HepG2 (cell line): ENCODE results near the gene ADARB2. TPM values are rescaled to one million over a fixed set of nuclear protein-coding genes. Genes with fewer than 3 reads are reported as not detected.
A peak's percentile ranks its signal among the peaks of the same experiment; 100 is the strongest.

ENCODE experiments used
- ATAC-seq: fragments of 200-7000 bp; cut with Tn5 transposase; 3 replicates; pipeline ENCODE4 v1.9.1; 2020; ENCODE audit warnings: mild to moderate bottlenecking, moderate library complexity
- BruUV-seq: library from RNA; stranded (reverse); fragments of 400-500 nt; replicated peaks from 2 replicates; lab custom pipeline; 2021; lab: Mats Ljungman, UMichigan
- CTCF ChIA-PET: fragments of 300-600 bp; formaldehyde crosslinking; extraction: SDS; loops from one replicate; lab custom pipeline; 2021; ENCODE audit warnings: low total read pairs, inconsistent platforms, low intra/inter-chr PET ratio; lab: Yijun Ruan, JAX
- POLR2A ChIA-PET: fragments of 350-600 bp; sonication (Branson Sonifier 250); formaldehyde crosslinking; loops from one replicate; lab custom pipeline; 2020; ENCODE audit warnings: antibody characterized with exemption, inconsistent platforms; lab: Yijun Ruan, JAX
- DNase-seq: peaks from one replicate; pipeline ENCODE4 v3.0.0-alpha.2; 2015; ENCODE audit warnings: low spot score
- FAIRE-seq: peaks from 3 replicates; lab custom pipeline; 2011; peaks lifted over from hg19 to GRCh38; lab: Jason Lieb, UNC
- H2AFZ ChIP-seq: one replicate; pipeline ENCODE4 v1.6.1; 2011; ENCODE audit warnings: low read length, inconsistent platforms
- H3K27ac ChIP-seq: fragments of 300-600 bp; 3 replicates; pipeline ENCODE4 v1.8.0; 2011; ENCODE audit warnings: mixed run types, mild to moderate bottlenecking, mixed read lengths, low read length, inconsistent platforms; ENCODE audit not compliant: insufficient read depth; ENCODE audit errors: extremely low read length
- H3K27me3 ChIP-seq, 2 experiments: fragments of 200-600 bp in 1 of 2; 2 replicates in 1 of 2; 3 replicates in 1 of 2; pipeline versions ENCODE4 v1.6.0 to v1.8.0; 2011; ENCODE audit warnings: low read length in 2 of 2, mild to moderate bottlenecking in 2 of 2, moderate library complexity in 2 of 2, inconsistent platforms in 1 of 2; ENCODE audit not compliant: insufficient read depth in 2 of 2, control insufficient read depth in 1 of 2
- H3K36me3 ChIP-seq, 2 experiments: fragments of 200-600 bp in 1 of 2; replicated peaks in 1 of 2; 2 replicates in 1 of 2; 3 replicates in 1 of 2; pipeline versions ENCODE4 v1.5.1 to v1.8.0; 2011; ENCODE audit warnings: low read length in 2 of 2, inconsistent platforms in 1 of 2; ENCODE audit not compliant: insufficient read depth in 2 of 2, control insufficient read depth in 1 of 2
- H3K4me1 ChIP-seq: 2 replicates; pipeline ENCODE4 v1.5.1; 2012; ENCODE audit warnings: low read length, inconsistent platforms; ENCODE audit not compliant: insufficient read depth
- H3K4me2 ChIP-seq: 2 replicates; pipeline ENCODE4 v1.6.0; 2011; ENCODE audit warnings: low read depth, low read length, inconsistent platforms
- H3K4me3 ChIP-seq, 3 experiments: fragments of 200-600 bp in 1 of 3; sonication (generic), shearing (Covaris generic) in 1 of 3; replicated peaks in 1 of 3; 2 replicates each; pipeline ENCODE4 v1.5.1; 2011 to 2016; ENCODE audit warnings: low read length in 3 of 3, inconsistent platforms in 2 of 3, low read depth in 2 of 3, mild to moderate bottlenecking in 2 of 3, control low read depth in 1 of 3, mixed read lengths in 1 of 3; ENCODE audit not compliant: insufficient read depth in 1 of 3
- H3K79me2 ChIP-seq: one replicate; pipeline ENCODE4 v1.6.1; 2011; ENCODE audit warnings: low read length, inconsistent platforms; ENCODE audit not compliant: insufficient read depth
- H3K9ac ChIP-seq: 2 replicates; pipeline ENCODE4 v1.6.0; 2011; ENCODE audit warnings: mild to moderate bottlenecking, low read depth, low read length, inconsistent platforms; ENCODE audit not compliant: insufficient read depth
- H3K9me3 ChIP-seq: 2 replicates; pipeline ENCODE4 v1.5.1; 2012; ENCODE audit warnings: mild to moderate bottlenecking, low read length
- H4K20me1 ChIP-seq: 2 replicates; pipeline ENCODE4 v1.6.0; 2011; ENCODE audit warnings: inconsistent platforms, mild to moderate bottlenecking, low read length, moderate library complexity; ENCODE audit not compliant: insufficient read depth
- DMAP1 ChIP-seq: IDR thresholded peaks from 2 replicates; pipeline ENCODE4 v1.6.1; 2016
- FOXA1 ChIP-seq, 2 experiments: fragments of 450-650 bp in 1 of 2; sonication (generic) in 1 of 2; formaldehyde crosslinking in 1 of 2; IDR thresholded peaks; 2 replicates each; pipeline versions ENCODE4 v1.4.0 to v1.6.1; 2016 to 2020; ENCODE audit warnings: missing genetic modification reagents in 1 of 2
- PCBP1 ChIP-seq: fragments of 200-400 bp; formaldehyde crosslinking; IDR thresholded peaks from 2 replicates; pipeline ENCODE4 v1.6.1; 2017; ENCODE audit warnings: mild to moderate bottlenecking, low read depth, low read length, borderline replicate concordance
- ZBTB7A ChIP-seq: sonication (generic); formaldehyde crosslinking; IDR thresholded peaks from 2 replicates; pipeline ENCODE4 v1.8.0; 2022; ENCODE audit warnings: mild to moderate bottlenecking, missing genetic modification reagents
- ZFP82 ChIP-seq: sonication (generic); formaldehyde crosslinking; IDR thresholded peaks from 2 replicates; pipeline ENCODE4 v1.5.1; 2020; ENCODE audit warnings: mild to moderate bottlenecking, missing genetic modification reagents, borderline replicate concordance
- ZNF354B ChIP-seq: sonication (generic); formaldehyde crosslinking; IDR thresholded peaks from 2 replicates; pipeline ENCODE4 v1.8.0; 2022; ENCODE audit warnings: mild to moderate bottlenecking, missing genetic modification reagents
- ZNF432 ChIP-seq: sonication (generic); formaldehyde crosslinking; IDR thresholded peaks from 2 replicates; pipeline ENCODE4 v1.5.0; 2020; ENCODE audit warnings: missing genetic modification reagents, mild to moderate bottlenecking, borderline replicate concordance
- ZNF501 ChIP-seq: sonication (generic); formaldehyde crosslinking; IDR thresholded peaks from 2 replicates; pipeline ENCODE4 v1.5.1; 2020; ENCODE audit warnings: mild to moderate bottlenecking, moderate library complexity, missing genetic modification reagents
- ZNF703 ChIP-seq: sonication (generic); formaldehyde crosslinking; IDR thresholded peaks from 2 replicates; pipeline ENCODE4 v1.5.1; 2020; ENCODE audit warnings: missing genetic modification reagents, mild to moderate bottlenecking, moderate library complexity, borderline replicate concordance
- ZSCAN21 ChIP-seq: sonication (generic); formaldehyde crosslinking; IDR thresholded peaks from 2 replicates; pipeline ENCODE4 v1.8.0; 2022; ENCODE audit warnings: mild to moderate bottlenecking, missing genetic modification reagents, moderate library complexity, borderline replicate concordance
- ZSCAN22 ChIP-seq: sonication (generic); formaldehyde crosslinking; IDR thresholded peaks from 2 replicates; pipeline ENCODE4 v1.4.0; 2020; ENCODE audit warnings: mild to moderate bottlenecking, missing genetic modification reagents
- WGBS: methylation state at CpG from one replicate; pipeline ENCODE4 v1.1.6; 2017; ENCODE audit warnings: low lambda C conversion rate; 5-methylcytosine and 5-hydroxymethylcytosine counted together
- in situ Hi-C: cut with HindIII; loops from 2 replicates; pipeline ENCODE4 v1.10.0; 2017; ENCODE audit warnings: low pct_unique_long_range_greater_than_20kb; ENCODE audit not compliant: extremely low pct_ligation_motif_present
- intact Hi-C: fragments of 100-400 bp; cut with micrococcal nuclease; formaldehyde crosslinking; loops from one replicate; pipeline ENCODE4 v1.10.0; 2022; ENCODE audit not compliant: unreplicated experiment
- polyA plus RNA-seq, 8 experiments: library from polyadenylated mRNA; depleted of rRNA in 3 of 8; stranded (reverse) in 7 of 8; unstranded in 1 of 8; fragments of >200 nt; fragmentation: Illumina TruSeq in 4 of 8; extraction: Trizol in 4 of 8; gene quantifications; 2 replicates each; pipeline versions ENCODE4 v1.2.1 to v1.2.3, GENCODE V29; 2011 to 2016; ENCODE audit warnings: low read depth in 4 of 8, missing spikeins in 1 of 8, mixed read lengths in 1 of 8; ENCODE audit not compliant: insufficient read depth in 1 of 8
- total RNA-seq, 5 experiments: library from RNA; depleted of rRNA; stranded (reverse); fragments of >200 nt; fragmentation: Illumina TruSeq; extraction: Trizol; gene quantifications; 2 replicates each; pipeline ENCODE4 v1.2.3, GENCODE V29; 2016; ENCODE audit warnings: low read depth in 1 of 5
- TF ChIP-seq, protein P1 (sequence below): sonication (generic); formaldehyde crosslinking; IDR thresholded peaks from 2 replicates; pipeline ENCODE4 v1.5.0; 2020; ENCODE audit warnings: missing genetic modification reagents, mild to moderate bottlenecking, borderline replicate concordance
- TF ChIP-seq, protein P2 (sequence below): sonication (generic); formaldehyde crosslinking; conservative IDR thresholded peaks from 2 replicates; pipeline ENCODE4 v1.4.0; 2020; ENCODE audit warnings: mild to moderate bottlenecking, missing genetic modification reagents, moderate library complexity

ADARB2 gene
- total and polyA plus RNA-seq, 2 of the 13 experiments (the other 11 are each of a cell fraction or from before 2014, with no cell fraction given), result not detected

DNA sequence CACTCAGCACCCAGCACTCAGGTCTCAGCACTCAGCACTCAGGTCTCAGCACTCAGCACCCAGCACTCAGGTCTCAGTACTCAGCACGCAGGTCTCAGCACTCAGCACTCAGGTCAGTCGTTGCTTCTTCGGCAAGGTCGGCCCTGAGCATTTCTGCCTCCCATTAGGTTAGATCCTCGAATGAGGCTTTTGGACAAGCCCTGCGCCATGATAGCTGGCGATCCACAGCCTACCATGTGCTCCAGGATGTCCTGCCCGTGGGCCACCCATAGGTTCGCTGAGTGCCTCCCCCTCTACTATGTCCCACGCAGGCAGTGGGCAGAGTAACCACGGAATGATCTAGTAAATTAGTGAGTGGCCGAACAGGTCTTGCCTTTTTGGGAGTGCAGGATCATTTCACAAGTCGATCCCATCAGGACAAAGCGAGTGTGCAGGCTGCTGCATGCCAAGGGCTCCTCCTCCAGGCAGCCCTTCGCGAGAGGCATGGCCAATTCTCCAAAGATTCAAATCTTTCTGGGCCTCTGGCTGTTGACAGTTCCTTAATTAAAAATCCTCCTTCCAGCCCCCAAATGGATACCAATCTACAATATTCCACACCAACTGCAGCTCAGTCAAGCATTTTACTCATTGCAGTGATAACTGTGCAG lies 206.3 kb downstream of the ADARB2 start:
- H3K4me1 ChIP-seq, result no peaks in the 10 kb centered on the region
- TF ChIP-seq ZSCAN22 (CRISPR knock-in tag) (no peak), ZSCAN21 (CRISPR knock-in tag) (peak; percentile 66; the same call in 1 of the 2 replicates)
- BruUV-seq, result no TSS peak
- no peaks in the 10 kb centered on the region for H4K20me1 ChIP-seq
- ChIA-PET CTCF (no interaction called here), POLR2A (no interaction called here)
- no peaks in the 10 kb centered on the region for H3K9me3 ChIP-seq
- peaks cover 5 to 27% of the 10 kb centered on the region in 2 experiments; a peak in 4 of 5 replicates for H3K27me3 ChIP-seq
- intact Hi-C loops (no loop called here), in situ Hi-C loops (no loop called here)
- FAIRE-seq, result no peak
- DNase-seq, result no peak
- H3K4me2 ChIP-seq, result no peak overlapping the region
- no peak overlapping the region for H3K9ac ChIP-seq
- H2AFZ ChIP-seq, result no peak overlapping the region
- H3K36me3 ChIP-seq, result no peaks in the 10 kb centered on the region
- H3K27ac ChIP-seq, result no peak overlapping the region
- no peaks in the 10 kb centered on the region for H3K79me2 ChIP-seq
- no peak for ATAC-seq
- WGBS, result 30% methylated on average over 9 of the region's 16 CpGs
- no peak overlapping the region for H3K4me3 ChIP-seq

DNA sequence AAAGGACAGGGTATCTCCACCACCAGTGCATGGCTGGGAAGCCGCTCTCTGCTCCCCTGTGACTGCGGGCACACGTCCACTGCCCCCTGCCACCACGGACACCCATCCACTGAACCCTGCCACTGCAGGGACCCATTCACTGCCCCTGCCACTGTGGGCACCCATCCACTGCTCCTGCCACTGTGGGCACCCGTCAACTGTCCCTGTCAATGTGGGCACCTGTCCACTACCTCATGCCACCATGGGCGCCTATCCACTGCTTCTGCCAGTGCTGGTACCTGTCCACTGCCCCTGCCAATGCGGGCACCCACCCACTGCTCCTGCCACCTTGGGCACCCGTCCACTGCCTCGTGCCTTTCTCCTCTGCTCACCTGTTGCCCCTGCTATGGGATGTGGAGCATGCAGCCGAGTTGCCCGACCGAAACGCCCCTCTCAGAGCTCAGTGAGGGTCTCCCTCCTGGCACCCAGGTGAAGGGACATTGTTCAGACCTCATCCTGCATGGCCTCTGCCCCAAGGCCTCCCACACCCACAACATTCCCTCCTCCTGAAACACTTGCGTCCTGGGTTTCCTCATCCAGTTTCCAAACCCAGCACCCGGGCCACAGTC lies 207.4 kb downstream of the ADARB2 start:
- WGBS, result 27% methylated on average over 10 of the region's 15 CpGs
- TF ChIP-seq PCBP1 (no peak), DMAP1 (CRISPR knock-in tag) (no peak), ZNF432 (CRISPR knock-in tag) (no peak), FOXA1 (IDR thresholded peaks at IDR 0.05) (no peak), FOXA1 (CRISPR knock-in tag; IDR thresholded peaks at IDR 0.05) (no peak), ZFP82 (CRISPR knock-in tag) (no peak), ZBTB7A (no peak), ZNF703 (CRISPR knock-in tag) (no peak), ZNF501 (CRISPR knock-in tag) (no peak), ZNF354B (CRISPR knock-in tag) (no peak)
- TF ChIP-seq, protein P1, sequence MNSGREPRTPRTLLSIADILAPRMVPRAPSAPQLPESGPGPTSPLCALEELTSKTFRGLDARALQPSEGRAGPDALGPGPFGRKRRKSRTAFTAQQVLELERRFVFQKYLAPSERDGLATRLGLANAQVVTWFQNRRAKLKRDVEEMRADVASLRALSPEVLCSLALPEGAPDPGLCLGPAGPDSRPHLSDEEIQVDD (CRISPR knock-in tag), result no peak
- TF ChIP-seq, protein P2, sequence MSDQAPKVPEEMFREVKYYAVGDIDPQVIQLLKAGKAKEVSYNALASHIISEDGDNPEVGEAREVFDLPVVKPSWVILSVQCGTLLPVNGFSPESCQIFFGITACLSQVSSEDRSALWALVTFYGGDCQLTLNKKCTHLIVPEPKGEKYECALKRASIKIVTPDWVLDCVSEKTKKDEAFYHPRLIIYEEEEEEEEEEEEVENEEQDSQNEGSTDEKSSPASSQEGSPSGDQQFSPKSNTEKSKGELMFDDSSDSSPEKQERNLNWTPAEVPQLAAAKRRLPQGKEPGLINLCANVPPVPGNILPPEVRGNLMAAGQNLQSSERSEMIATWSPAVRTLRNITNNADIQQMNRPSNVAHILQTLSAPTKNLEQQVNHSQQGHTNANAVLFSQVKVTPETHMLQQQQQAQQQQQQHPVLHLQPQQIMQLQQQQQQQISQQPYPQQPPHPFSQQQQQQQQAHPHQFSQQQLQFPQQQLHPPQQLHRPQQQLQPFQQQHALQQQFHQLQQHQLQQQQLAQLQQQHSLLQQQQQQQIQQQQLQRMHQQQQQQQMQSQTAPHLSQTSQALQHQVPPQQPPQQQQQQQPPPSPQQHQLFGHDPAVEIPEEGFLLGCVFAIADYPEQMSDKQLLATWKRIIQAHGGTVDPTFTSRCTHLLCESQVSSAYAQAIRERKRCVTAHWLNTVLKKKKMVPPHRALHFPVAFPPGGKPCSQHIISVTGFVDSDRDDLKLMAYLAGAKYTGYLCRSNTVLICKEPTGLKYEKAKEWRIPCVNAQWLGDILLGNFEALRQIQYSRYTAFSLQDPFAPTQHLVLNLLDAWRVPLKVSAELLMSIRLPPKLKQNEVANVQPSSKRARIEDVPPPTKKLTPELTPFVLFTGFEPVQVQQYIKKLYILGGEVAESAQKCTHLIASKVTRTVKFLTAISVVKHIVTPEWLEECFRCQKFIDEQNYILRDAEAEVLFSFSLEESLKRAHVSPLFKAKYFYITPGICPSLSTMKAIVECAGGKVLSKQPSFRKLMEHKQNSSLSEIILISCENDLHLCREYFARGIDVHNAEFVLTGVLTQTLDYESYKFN (CRISPR knock-in tag), result no peak

More for the DNA sequence above, 207.4 kb downstream of the ADARB2 start:
- Histone ChIP-seq H3K4me3 (no peak overlapping the region), H3K9me3 (no peaks in the 10 kb centered on the region), H3K79me2 (no peaks in the 10 kb centered on the region), H3K4me2 (no peak overlapping the region), H3K36me3 (no peaks in the 10 kb centered on the region), H3K4me1 (no peaks in the 10 kb centered on the region), H3K9ac (no peak overlapping the region), H3K27me3 (peaks cover 3 to 21% of the 10 kb centered on the region in 2 experiments; a peak in 4 of 5 replicates), H2AFZ (no peak overlapping the region), H4K20me1 (no peaks in the 10 kb centered on the region), H3K27ac (no peak overlapping the region)
- FAIRE-seq (no peak), ATAC-seq (no peak), DNase-seq (no peak)
- in situ Hi-C loops, result no loop called here
- intact Hi-C loops, result no loop called here
- POLR2A ChIA-PET, result no interaction called here
- BruUV-seq, result no TSS peak
- CTCF ChIA-PET, result no interaction called here
